K562 (cell line): ENCODE results near the gene GFI1B. TPM values are rescaled to one million over a fixed set of nuclear protein-coding genes. Genes with fewer than 3 reads are reported as not detected.

Experiments
- BACH1 ChIP-seq: fragments of 200-800 bp; sonication (Bioruptor generic); IDR thresholded peaks from 2 replicates; pipeline ENCODE4 v1.6.1; 2016; ENCODE audit warnings: missing genetic modification characterization, missing compliant biosample characterization
- CSDE1 ChIP-seq, 2 experiments: fragments of 450-650 bp; IDR thresholded peaks; 2 replicates each; pipeline ENCODE4 v1.6.1; 2016; ENCODE audit warnings: mild to moderate bottlenecking in 1 of 2
- IRF2 ChIP-seq: sonication (generic); formaldehyde crosslinking; IDR thresholded peaks from 2 replicates; pipeline ENCODE4 v1.8.1; 2022; ENCODE audit warnings: mild to moderate bottlenecking, missing genetic modification reagents
- PHB2 ChIP-seq: fragments of 450-650 bp; IDR thresholded peaks from 2 replicates; pipeline ENCODE4 v1.6.1; 2017; ENCODE audit warnings: low read depth
- RBM25 ChIP-seq: fragments of 200-400 bp; formaldehyde crosslinking; IDR thresholded peaks from 2 replicates; pipeline ENCODE4 v1.6.1; 2018; ENCODE audit warnings: low read length, low read depth, moderate library complexity; ENCODE audit not compliant: severe bottlenecking
- TBL1XR1 ChIP-seq, 2 experiments: IDR thresholded peaks; 2 replicates each; pipeline ENCODE4 v1.6.1; 2012; ENCODE audit warnings: improper control_type of control experiment in 2 of 2, low read length in 2 of 2, mild to moderate bottlenecking in 1 of 2
- TBP ChIP-seq: optimal IDR thresholded peaks from 2 replicates; pipeline ENCODE3; 2011; ENCODE audit warnings: low read depth, low read length, improper control_type of control experiment
- TEAD4 ChIP-seq, 2 experiments: sonication (generic) in 1 of 2; formaldehyde crosslinking in 1 of 2; IDR thresholded peaks; 2 replicates each; pipeline versions ENCODE4 v1.6.1 to v1.8.0; 2012 to 2022; ENCODE audit warnings: borderline replicate concordance in 1 of 2, inconsistent platforms in 1 of 2, low read length in 1 of 2, mild to moderate bottlenecking in 1 of 2, missing genetic modification reagents in 1 of 2
- TFAM ChIP-seq: fragments of 250-450 bp; sonication (Bioruptor Pico); conservative IDR thresholded peaks from 2 replicates; pipeline ENCODE4 v1.5.0; 2021; ENCODE audit warnings: mild to moderate bottlenecking, moderate library complexity
- ZFPM2 ChIP-seq: fragments of 250-450 bp; sonication (Bioruptor Pico); IDR thresholded peaks from 2 replicates; pipeline ENCODE4 v1.5.1; 2022; ENCODE audit warnings: mild to moderate bottlenecking
- ZNF445 ChIP-seq: fragments of 250-450 bp; sonication (Bioruptor Pico); IDR thresholded peaks from 2 replicates; pipeline ENCODE4 v1.4.0; 2020; ENCODE audit warnings: low read depth, mild to moderate bottlenecking, moderate library complexity
- ZNF644 ChIP-seq: fragments of 200-800 bp; sonication (Bioruptor generic); IDR thresholded peaks from 2 replicates; pipeline ENCODE4 v1.6.1; 2016; ENCODE audit warnings: low read depth, missing genetic modification characterization, missing compliant biosample characterization
- ZSCAN29 ChIP-seq: fragments of 450-650 bp; IDR thresholded peaks from 2 replicates; pipeline ENCODE4 v1.6.1; 2017
- ZZZ3 ChIP-seq: fragments of 450-650 bp; IDR thresholded peaks from 2 replicates; pipeline ENCODE4 v1.6.1; 2016; ENCODE audit warnings: antibody characterized with exemption, mild to moderate bottlenecking, moderate library complexity
- polyA plus RNA-seq, 8 experiments: library from polyadenylated mRNA; depleted of rRNA in 4 of 8; stranded (reverse) in 5 of 8; unstranded in 3 of 8; fragments of >200 nt; fragmentation: Nextera tagmentation in 2 of 8; fragmentation: Illumina TruSeq in 1 of 8; extraction: Ambion mirVana in 2 of 8; extraction: Trizol in 1 of 8; gene quantifications; 2 replicates each; pipeline versions ENCODE4 v1.2.1 to v1.2.3, GENCODE V29; 2011 to 2014; ENCODE audit warnings: inconsistent platforms in 1 of 8, missing spikeins in 1 of 8
- total RNA-seq, 7 experiments: library from RNA; depleted of rRNA in 6 of 7; stranded (reverse); fragments of >200 nt in 6 of 7; fragmentation: Illumina TruSeq in 2 of 7; extraction: Trizol in 2 of 7; gene quantifications; 2 replicates each; pipeline versions ENCODE4 v1.2.1 to v1.2.3, GENCODE V29; 2011 to 2021; ENCODE audit warnings: low replicate concordance in 1 of 7
- TF ChIP-seq, protein P1 (sequence below), 3 experiments: fragments of 200-800 bp in 1 of 3; fragments of 250-450 bp in 1 of 3; fragments of 450-650 bp in 1 of 3; sonication (Bioruptor Pico) in 1 of 3; sonication (Bioruptor generic) in 1 of 3; formaldehyde crosslinking in 1 of 3; IDR thresholded peaks; 2 replicates each; pipeline versions ENCODE4 v1.6.1 to v1.8.0; 2016 to 2022; ENCODE audit warnings: mild to moderate bottlenecking in 2 of 3, missing genetic modification characterization in 2 of 3, missing compliant biosample characterization in 1 of 3, moderate library complexity in 1 of 3
- TF ChIP-seq, protein P2 (sequence below): sonication (generic); formaldehyde crosslinking; IDR thresholded peaks from 2 replicates; pipeline ENCODE4 v1.8.1; 2023; ENCODE audit warnings: mild to moderate bottlenecking, missing genetic modification reagents
- TF ChIP-seq, protein P3 (sequence below): sonication (generic); formaldehyde crosslinking; IDR thresholded peaks from 2 replicates; pipeline ENCODE4 v1.8.1; 2023; ENCODE audit warnings: mild to moderate bottlenecking, missing genetic modification reagents
- TF ChIP-seq, protein P4 (sequence below): IDR thresholded peaks from 2 replicates; pipeline ENCODE4 v1.6.1; 2012; ENCODE audit warnings: low read depth, low read length, improper control_type of control experiment, borderline replicate concordance

The GFI1B gene
- total and polyA plus RNA-seq, 9 of the 15 experiments (the other 6 are each of a cell fraction or from before 2014, with no cell fraction given), result 8.0 to 75.7 (median 34.5) TPM

- TF ChIP-seq TFAM (CRISPR knock-in tag) (no peak), IRF2 (CRISPR knock-in tag) (no peak), ZNF644 (tag) (no peak), TBP (peak; percentile 94), TEAD4 (IDR thresholded peaks at IDR 0.05; ENCODE audit: low read length) (0 out of 2 replicates have a peak, but pooled peaks have one; percentile 50), TEAD4 (CRISPR knock-in tag; IDR thresholded peaks at IDR 0.05; ENCODE audit: borderline replicate concordance) (no peak), ZZZ3 (peak; percentile 71; the same call in 1 of the 2 replicates), ZSCAN29 (no peak), PHB2 (no peak), ZFPM2 (no peak), RBM25 (peak; percentile 80), TBL1XR1 (IDR thresholded peaks at IDR 0.05; ENCODE audit: low read length in 2 of 2) (peak in 1 of 2 experiments; percentile 83; a peak in 1 of 4 replicates), BACH1 (tag) (no peak), ZNF445 (no peak), CSDE1 (IDR thresholded peaks at IDR 0.05) (peak in 1 of 2 experiments; percentile 11; a peak in 1 of 4 replicates)
- TF ChIP-seq, protein P1, sequence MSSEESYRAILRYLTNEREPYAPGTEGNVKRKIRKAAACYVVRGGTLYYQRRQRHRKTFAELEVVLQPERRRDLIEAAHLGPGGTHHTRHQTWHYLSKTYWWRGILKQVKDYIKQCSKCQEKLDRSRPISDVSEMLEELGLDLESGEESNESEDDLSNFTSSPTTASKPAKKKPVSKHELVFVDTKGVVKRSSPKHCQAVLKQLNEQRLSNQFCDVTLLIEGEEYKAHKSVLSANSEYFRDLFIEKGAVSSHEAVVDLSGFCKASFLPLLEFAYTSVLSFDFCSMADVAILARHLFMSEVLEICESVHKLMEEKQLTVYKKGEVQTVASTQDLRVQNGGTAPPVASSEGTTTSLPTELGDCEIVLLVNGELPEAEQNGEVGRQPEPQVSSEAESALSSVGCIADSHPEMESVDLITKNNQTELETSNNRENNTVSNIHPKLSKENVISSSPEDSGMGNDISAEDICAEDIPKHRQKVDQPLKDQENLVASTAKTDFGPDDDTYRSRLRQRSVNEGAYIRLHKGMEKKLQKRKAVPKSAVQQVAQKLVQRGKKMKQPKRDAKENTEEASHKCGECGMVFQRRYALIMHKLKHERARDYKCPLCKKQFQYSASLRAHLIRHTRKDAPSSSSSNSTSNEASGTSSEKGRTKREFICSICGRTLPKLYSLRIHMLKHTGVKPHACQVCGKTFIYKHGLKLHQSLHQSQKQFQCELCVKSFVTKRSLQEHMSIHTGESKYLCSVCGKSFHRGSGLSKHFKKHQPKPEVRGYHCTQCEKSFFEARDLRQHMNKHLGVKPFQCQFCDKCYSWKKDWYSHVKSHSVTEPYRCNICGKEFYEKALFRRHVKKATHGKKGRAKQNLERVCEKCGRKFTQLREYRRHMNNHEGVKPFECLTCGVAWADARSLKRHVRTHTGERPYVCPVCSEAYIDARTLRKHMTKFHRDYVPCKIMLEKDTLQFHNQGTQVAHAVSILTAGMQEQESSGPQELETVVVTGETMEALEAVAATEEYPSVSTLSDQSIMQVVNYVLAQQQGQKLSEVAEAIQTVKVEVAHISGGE (CRISPR knock-in tag; IDR thresholded peaks at IDR 0.05), result peak; percentile 97 to 99 (median 99)
- TF ChIP-seq, protein P2, sequence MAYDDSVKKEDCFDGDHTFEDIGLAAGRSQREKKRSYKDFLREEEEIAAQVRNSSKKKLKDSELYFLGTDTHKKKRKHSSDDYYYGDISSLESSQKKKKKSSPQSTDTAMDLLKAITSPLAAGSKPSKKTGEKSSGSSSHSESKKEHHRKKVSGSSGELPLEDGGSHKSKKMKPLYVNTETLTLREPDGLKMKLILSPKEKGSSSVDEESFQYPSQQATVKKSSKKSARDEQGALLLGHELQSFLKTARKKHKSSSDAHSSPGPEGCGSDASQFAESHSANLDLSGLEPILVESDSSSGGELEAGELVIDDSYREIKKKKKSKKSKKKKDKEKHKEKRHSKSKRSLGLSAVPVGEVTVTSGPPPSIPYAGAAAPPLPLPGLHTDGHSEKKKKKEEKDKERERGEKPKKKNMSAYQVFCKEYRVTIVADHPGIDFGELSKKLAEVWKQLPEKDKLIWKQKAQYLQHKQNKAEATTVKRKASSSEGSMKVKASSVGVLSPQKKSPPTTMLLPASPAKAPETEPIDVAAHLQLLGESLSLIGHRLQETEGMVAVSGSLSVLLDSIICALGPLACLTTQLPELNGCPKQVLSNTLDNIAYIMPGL (CRISPR knock-in tag), result peak; percentile 42
- TF ChIP-seq, protein P3, sequence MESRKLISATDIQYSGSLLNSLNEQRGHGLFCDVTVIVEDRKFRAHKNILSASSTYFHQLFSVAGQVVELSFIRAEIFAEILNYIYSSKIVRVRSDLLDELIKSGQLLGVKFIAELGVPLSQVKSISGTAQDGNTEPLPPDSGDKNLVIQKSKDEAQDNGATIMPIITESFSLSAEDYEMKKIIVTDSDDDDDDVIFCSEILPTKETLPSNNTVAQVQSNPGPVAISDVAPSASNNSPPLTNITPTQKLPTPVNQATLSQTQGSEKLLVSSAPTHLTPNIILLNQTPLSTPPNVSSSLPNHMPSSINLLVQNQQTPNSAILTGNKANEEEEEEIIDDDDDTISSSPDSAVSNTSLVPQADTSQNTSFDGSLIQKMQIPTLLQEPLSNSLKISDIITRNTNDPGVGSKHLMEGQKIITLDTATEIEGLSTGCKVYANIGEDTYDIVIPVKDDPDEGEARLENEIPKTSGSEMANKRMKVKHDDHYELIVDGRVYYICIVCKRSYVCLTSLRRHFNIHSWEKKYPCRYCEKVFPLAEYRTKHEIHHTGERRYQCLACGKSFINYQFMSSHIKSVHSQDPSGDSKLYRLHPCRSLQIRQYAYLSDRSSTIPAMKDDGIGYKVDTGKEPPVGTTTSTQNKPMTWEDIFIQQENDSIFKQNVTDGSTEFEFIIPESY (CRISPR knock-in tag), result no peak; the same call in 1 of the 2 replicates
- TF ChIP-seq, protein P4, sequence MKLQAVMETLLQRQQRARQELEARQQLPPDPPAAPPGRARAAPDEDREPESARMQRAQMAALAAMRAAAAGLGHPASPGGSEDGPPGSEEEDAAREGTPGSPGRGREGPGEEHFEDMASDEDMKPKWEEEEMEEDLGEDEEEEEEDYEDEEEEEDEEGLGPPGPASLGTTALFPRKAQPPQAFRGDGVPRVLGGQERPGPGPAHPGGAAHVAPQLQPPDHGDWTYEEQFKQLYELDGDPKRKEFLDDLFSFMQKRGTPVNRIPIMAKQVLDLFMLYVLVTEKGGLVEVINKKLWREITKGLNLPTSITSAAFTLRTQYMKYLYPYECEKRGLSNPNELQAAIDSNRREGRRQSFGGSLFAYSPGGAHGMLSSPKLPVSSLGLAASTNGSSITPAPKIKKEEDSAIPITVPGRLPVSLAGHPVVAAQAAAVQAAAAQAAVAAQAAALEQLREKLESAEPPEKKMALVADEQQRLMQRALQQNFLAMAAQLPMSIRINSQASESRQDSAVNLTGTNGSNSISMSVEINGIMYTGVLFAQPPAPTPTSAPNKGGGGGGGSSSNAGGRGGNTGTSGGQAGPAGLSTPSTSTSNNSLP, result peak; percentile 47; the same call in 1 of the 2 replicates
These were observed 52.0 kb downstream of the GFI1B start, which contains the start of gene GTF3C5 (continued) for GRCh38 chr9:133030317-133031129.
